Measurements from ENCODE around the gene TTC29.
"Not testable (repeated sequence)": the region's sequence is repeated elsewhere in the genome, so short reads cannot be mapped to it uniquely, and the experiment has no call there.

TTC29 gene

GRCh38 chr4:146852360-146852759, 93.3 kb downstream of the TTC29 start:
- no peak for DNase-seq

- no peak for DNase-seq
Measured at GRCh38 chr4:146847345-146847744, 98.3 kb downstream of the TTC29 start.

GRCh38 chr4:146846882-146847281, 98.8 kb downstream of the TTC29 start:
- DNase-seq, result no peak

- no peak for DNase-seq
Measured at GRCh38 chr4:146844761-146845160, 100.9 kb downstream of the TTC29 start.

GRCh38 chr4:146842876-146843275, 102.8 kb downstream of the TTC29 start:
- DNase-seq, result no peak

GRCh38 chr4:146840731-146841130, 104.9 kb downstream of the TTC29 start:
- DNase-seq, result no peak

GRCh38 chr4:146835096-146835495, 110.6 kb downstream of the TTC29 start:
- DNase-seq, result no peak

GRCh38 chr4:146834263-146835034, 111.2 kb downstream of the TTC29 start:
- no peak for DNase-seq

GRCh38 chr4:146833530-146833929, 112.1 kb downstream of the TTC29 start:
- no peak for DNase-seq

- DNase-seq, result not testable (repeated sequence)
Measured at GRCh38 chr4:146822980-146823379, 122.7 kb downstream of the TTC29 start.

- DNase-seq, result no peak
Measured at GRCh38 chr4:146814750-146815149, 130.9 kb downstream of the TTC29 start.

GRCh38 chr4:146795711-146796110, 150.0 kb downstream of the TTC29 start:
- DNase-seq, result no peak

- DNase-seq, result no peak
Measured at GRCh38 chr4:146793727-146794126, 151.9 kb downstream of the TTC29 start.

- no peak for DNase-seq
Measured at GRCh38 chr4:146791439-146791838, 154.2 kb downstream of the TTC29 start.

GRCh38 chr4:146790515-146790914, 155.1 kb downstream of the TTC29 start:
- no peak for DNase-seq

GRCh38 chr4:146787731-146788130, 157.9 kb downstream of the TTC29 start:
- DNase-seq, result no peak

- no peak for DNase-seq
Measured at GRCh38 chr4:146776691-146777090, 169.0 kb downstream of the TTC29 start.

- DNase-seq, result no peak
Measured at GRCh38 chr4:146763560-146763959, 182.1 kb downstream of the TTC29 start.

- DNase-seq, result no peak
Measured at GRCh38 chr4:146762016-146762415, 183.6 kb downstream of the TTC29 start.

- no peak for DNase-seq
Measured at GRCh38 chr4:146742416-146742815, 203.2 kb downstream of the TTC29 start.

GRCh38 chr4:146739182-146739581, 206.5 kb downstream of the TTC29 start:
- no peak for DNase-seq

- not testable (repeated sequence) for DNase-seq
Measured at GRCh38 chr4:146723519-146723918, 222.1 kb downstream of the TTC29 start.

GRCh38 chr4:146709956-146710355, 235.7 kb downstream of the TTC29 start:
- no peak for DNase-seq

GRCh38 chr4:146699910-146700309, 245.8 kb downstream of the TTC29 start:
- no peak for DNase-seq
